NK-92 treated with Interleukin-12 subunit alpha and Interleukin-12 subunit beta, amount 100 ng/mL, for 24 hours (cell line): Measurements from ENCODE around the gene NRL.
A peak's percentile ranks its signal among the peaks of the same experiment; 100 is the strongest.

Experiments
- DNase-seq: peaks from one replicate; lab custom pipeline; 2025; lab: John Stamatoyannopoulos, UW

NRL gene

GRCh38 chr14:24065408-24065807, 49.3 kb downstream of the NRL start:
- no peak for DNase-seq

- no peak for DNase-seq
Measured at GRCh38 chr14:24064856-24065255, 49.9 kb downstream of the NRL start.

GRCh38 chr14:24064091-24064795, 50.5 kb downstream of the NRL start:
- no peak for DNase-seq

- DNase-seq, result no peak
Measured at GRCh38 chr14:24063263-24063836, 51.4 kb downstream of the NRL start.

- no peak for DNase-seq
Measured at GRCh38 chr14:24062216-24062980, 52.4 kb downstream of the NRL start.

GRCh38 chr14:24060984-24061913, 53.5 kb downstream of the NRL start:
- no peak for DNase-seq

- DNase-seq, result no peak
Measured at GRCh38 chr14:24060443-24060842, 54.3 kb downstream of the NRL start.

GRCh38 chr14:24059841-24060388, 54.8 kb downstream of the NRL start:
- no peak for DNase-seq

GRCh38 chr14:24058951-24059475, 55.7 kb downstream of the NRL start:
- no peak for DNase-seq

GRCh38 chr14:24058260-24058950, 56.3 kb downstream of the NRL start:
- DNase-seq, result no peak

GRCh38 chr14:24057867-24058259, 56.9 kb downstream of the NRL start:
- no peak for DNase-seq

- no peak for DNase-seq
Measured at GRCh38 chr14:24057271-24057670, 57.5 kb downstream of the NRL start.

GRCh38 chr14:24056800-24057184, 58.0 kb downstream of the NRL start:
- no peak for DNase-seq

GRCh38 chr14:24055971-24056799, 58.6 kb downstream of the NRL start:
- DNase-seq, result no peak

GRCh38 chr14:24054646-24055045, 60.1 kb downstream of the NRL start:
- DNase-seq, result no peak

- no peak for DNase-seq
Measured at GRCh38 chr14:24054324-24054641, 60.5 kb downstream of the NRL start.

- DNase-seq, result no peak
Measured at GRCh38 chr14:24053548-24054323, 61.0 kb downstream of the NRL start.

- DNase-seq, result peak; percentile 66
Measured at GRCh38 chr14:24052656-24053547, 61.8 kb downstream of the NRL start.
